T-cell (primary cell): ENCODE data around the gene LCOR. TPM values are rescaled to one million over a fixed set of nuclear protein-coding genes. Genes with fewer than 3 reads are reported as not detected.

ENCODE experiments used
- ATAC-seq, 4 experiments: fragments of 200-7000 bp in 3 of 4; fragments of 150-1000 bp in 1 of 4; cut with Tn5 transposase; replicated peaks in 1 of 4; 1 replicate in 3 of 4; 2 replicates in 1 of 4; pipeline ENCODE4 v1.10.0; 2021; ENCODE audit warnings: moderate library complexity in 3 of 4, mild to moderate bottlenecking in 2 of 4, moderate number of reproducible peaks in 1 of 4
- CTCF ChIA-PET, 2 donors: fragments of 300-600 bp; sonication (Branson Sonifier 250); formaldehyde crosslinking; loops; one replicate each; lab custom pipeline; 2022; ENCODE audit warnings: antibody characterized with exemption in 2 of 2; lab: Charles Lee
- POLR2A ChIA-PET, 2 donors: fragments of 300-600 bp; sonication (Branson Sonifier 250); formaldehyde crosslinking; loops; one replicate each; lab custom pipeline; 2022; ENCODE audit warnings: antibody characterized with exemption in 2 of 2; lab: Charles Lee
- DNase-seq, 35 experiments: peaks; one replicate each; pipeline versions ENCODE4 v3.0.0 to v3.0.0-alpha.2; 2013 to 2023
- H3K27ac ChIP-seq: one replicate; pipeline ENCODE4 v1.5.1; 2013; ENCODE audit warnings: low read length
- H3K27me3 ChIP-seq, 2 experiments: replicated peaks in 1 of 2; 1 replicate in 1 of 2; 2 replicates in 1 of 2; pipeline versions ENCODE4 v1.6.1 to v1.7.0; 2013; ENCODE audit warnings: low read length in 1 of 2, mixed read lengths in 1 of 2; ENCODE audit not compliant: control insufficient read depth in 2 of 2, insufficient read depth in 2 of 2; ENCODE audit errors: extremely low read depth in 1 of 2
- H3K36me3 ChIP-seq, 2 donors: 1 replicate in 1 of 2; 2 replicates in 1 of 2; pipeline versions ENCODE4 v1.6.1 to v1.7.0; 2013; ENCODE audit warnings: low read length in 1 of 2; ENCODE audit not compliant: control insufficient read depth in 2 of 2, insufficient read depth in 1 of 2; ENCODE audit errors: extremely low read depth in 1 of 2
- H3K4me1 ChIP-seq, 2 experiments: 1 replicate in 1 of 2; 2 replicates in 1 of 2; pipeline versions ENCODE4 v1.6.1 to v1.7.0; 2013; ENCODE audit warnings: low read length in 2 of 2, mixed read lengths in 1 of 2; ENCODE audit not compliant: insufficient read depth in 2 of 2, control insufficient read depth in 1 of 2; ENCODE audit errors: extremely low read depth in 1 of 2
- H3K4me3 ChIP-seq, 2 donors: 1 replicate in 1 of 2; 2 replicates in 1 of 2; pipeline versions ENCODE4 v1.5.1 to v1.7.0; 2013; ENCODE audit warnings: mild to moderate bottlenecking in 2 of 2, low read length in 1 of 2, moderate library complexity in 1 of 2; ENCODE audit not compliant: control insufficient read depth in 1 of 2; ENCODE audit errors: extremely low read depth in 1 of 2
- H3K9me3 ChIP-seq: 2 replicates; pipeline ENCODE4 v1.7.0; 2013
- H3K27ac Mint-ChIP-seq, 2 donors: one replicate each; pipeline ENCODE4 v1.8.0; 2020 to 2021; ENCODE audit warnings: mild to moderate bottlenecking in 2 of 2, mixed read lengths in 2 of 2
- H3K27me3 Mint-ChIP-seq, 2 donors: one replicate each; pipeline ENCODE4 v1.8.0; 2021 to 2022; ENCODE audit warnings: mixed read lengths in 2 of 2
- H3K36me3 Mint-ChIP-seq: one replicate; pipeline ENCODE4 v1.8.0; 2021; ENCODE audit warnings: mixed read lengths
- H3K4me1 Mint-ChIP-seq, 3 donors: one replicate each; pipeline ENCODE4 v1.8.0; 2020 to 2022; ENCODE audit warnings: mixed read lengths in 3 of 3, mild to moderate bottlenecking in 1 of 3
- H3K4me3 Mint-ChIP-seq, 3 donors: one replicate each; pipeline ENCODE4 v1.8.0; 2020 to 2022; ENCODE audit warnings: mild to moderate bottlenecking in 3 of 3, mixed read lengths in 3 of 3, moderate library complexity in 3 of 3
- H3K9me3 Mint-ChIP-seq, 3 donors: one replicate each; pipeline ENCODE4 v1.8.0; 2020 to 2022; ENCODE audit warnings: mixed read lengths in 3 of 3
- WGBS: methylation state at CpG from one replicate; pipeline ENCODE4 v1.1.5; 2013; ENCODE audit warnings: missing lambda C conversion rate; ENCODE audit not compliant: insufficient coverage; 5-methylcytosine and 5-hydroxymethylcytosine counted together
- total RNA-seq, 35 experiments: library from RNA in 6 of 35; stranded (reverse) in 6 of 35; fragments of 120-200 nt in 1 of 35; gene quantifications; one replicate each; pipeline versions ENCODE4 v1.2.1 to v1.2.4 and lab custom pipeline; 2013 to 2026

The LCOR gene
- total RNA-seq, 5 donors from 2014 or later (not counting 1 experiment from before 2014, with no cell fraction given) = 32.0 to 67.3 (median 38.0) TPM

- 89% methylated on average over 6 of the region's 8 CpGs for WGBS
- Mint-ChIP-seq H3K4me3 (no peak overlapping the region), H3K27me3 (no peaks in the 10 kb centered on the region), H3K9me3 (no peaks in the 10 kb centered on the region), H3K36me3 (no peaks in the 10 kb centered on the region), H3K27ac (no peak overlapping the region), H3K4me1 (peaks cover 12 to 17% (median 15%) of the 10 kb centered on the region in 3 donors)
- H3K9me3 ChIP-seq = no peaks in the 10 kb centered on the region
- CTCF ChIA-PET = no interaction called here
- no peaks in the 10 kb centered on the region for H3K36me3 ChIP-seq
- no peak overlapping the region for H3K27ac ChIP-seq
- peaks cover 0 to 5% of the 10 kb centered on the region in 2 experiments for H3K27me3 ChIP-seq
- H3K4me3 ChIP-seq = no peak overlapping the region
- H3K4me1 ChIP-seq = peaks cover 0 to 9% of the 10 kb centered on the region in 2 experiments
- POLR2A ChIA-PET = no interaction called here
- ATAC-seq (no peak), DNase-seq (no peak)
Observed at GRCh38 chr10:97013983-97014382, 181.9 kb downstream of the LCOR start.

GRCh38 chr10:97015240-97015639 is 183.1 kb downstream of the LCOR start:
- Mint-ChIP-seq H3K27me3 (no peaks in the 10 kb centered on the region), H3K4me1 (peaks cover 12 to 17% (median 15%) of the 10 kb centered on the region in 3 donors), H3K9me3 (no peaks in the 10 kb centered on the region), H3K27ac (no peak overlapping the region), H3K36me3 (no peaks in the 10 kb centered on the region), H3K4me3 (no peak overlapping the region)
- H3K27me3 ChIP-seq = peaks cover 0 to 5% of the 10 kb centered on the region in 2 experiments
- H3K27ac ChIP-seq = no peak overlapping the region
- ChIA-PET POLR2A (no interaction called here), CTCF (no interaction called here)
- H3K4me3 ChIP-seq = no peak overlapping the region
- H3K4me1 ChIP-seq = peaks cover 0 to 9% of the 10 kb centered on the region in 2 experiments
- ATAC-seq (no peak), DNase-seq (no peak)
- H3K9me3 ChIP-seq = no peaks in the 10 kb centered on the region
- H3K36me3 ChIP-seq = no peaks in the 10 kb centered on the region
- no CpG with 5 or more reads among the region's 1 CpG for WGBS

GRCh38 chr10:97016728-97017473 is 184.8 kb downstream of the LCOR start:
- H3K9me3 ChIP-seq = no peaks in the 10 kb centered on the region
- H3K4me3 Mint-ChIP-seq = peak overlapping the region in 2 of 3 donors; percentile 37 to 45
- peaks cover 0 to 9% of the 10 kb centered on the region in 2 experiments for H3K4me1 ChIP-seq
- CTCF ChIA-PET = interaction anchor here in 1 of 2 donors (0.7 to 1.9 kb wide), 2 partner anchors 8 to 1569 kb away, joined by 3 to 6 read pairs; no protein-coding TSS in a partner anchor
- H3K27ac Mint-ChIP-seq = peak overlapping the region in 1 of 2 donors; percentile 59
- DNase-seq (no peak), ATAC-seq (peak in 3 of 4 experiments; percentile 17 to 70 (median 51))
- H3K4me3 ChIP-seq = no peak overlapping the region
- 0% methylated on average over 2 of the region's 15 CpGs for WGBS
- peaks cover 12 to 17% (median 15%) of the 10 kb centered on the region in 3 donors for H3K4me1 Mint-ChIP-seq
- no peaks in the 10 kb centered on the region for H3K36me3 Mint-ChIP-seq
- H3K27ac ChIP-seq = no peak overlapping the region
- no peaks in the 10 kb centered on the region for H3K27me3 Mint-ChIP-seq
- POLR2A ChIA-PET = no interaction called here
- H3K9me3 Mint-ChIP-seq = no peaks in the 10 kb centered on the region
- H3K36me3 ChIP-seq = no peaks in the 10 kb centered on the region
- peaks cover 0 to 5% of the 10 kb centered on the region in 2 experiments for H3K27me3 ChIP-seq

GRCh38 chr10:97017474-97017903 is 185.4 kb downstream of the LCOR start:
- Mint-ChIP-seq H3K27me3 (no peaks in the 10 kb centered on the region), H3K9me3 (no peaks in the 10 kb centered on the region), H3K4me3 (no peak overlapping the region), H3K4me1 (peaks cover 12 to 17% (median 15%) of the 10 kb centered on the region in 3 donors), H3K27ac (no peak overlapping the region), H3K36me3 (no peaks in the 10 kb centered on the region)
- ChIA-PET CTCF (interaction anchor here in 1 of 2 donors (0.7 to 1.9 kb wide), 2 partner anchors 8 to 1570 kb away, joined by 3 to 6 read pairs; no protein-coding TSS in a partner anchor), POLR2A (no interaction called here)
- Histone ChIP-seq H3K4me1 (peaks cover 0 to 9% of the 10 kb centered on the region in 2 experiments), H3K36me3 (no peaks in the 10 kb centered on the region), H3K4me3 (no peak overlapping the region), H3K27me3 (peaks cover 0 to 5% of the 10 kb centered on the region in 2 experiments), H3K27ac (no peak overlapping the region), H3K9me3 (no peaks in the 10 kb centered on the region)
- WGBS = 96% methylated on average over 4 of the region's 5 CpGs
- no peak for ATAC-seq
- no peak for DNase-seq

- Mint-ChIP-seq H3K36me3 (no peaks in the 10 kb centered on the region), H3K9me3 (no peaks in the 10 kb centered on the region), H3K4me1 (peaks cover 12 to 17% (median 15%) of the 10 kb centered on the region in 3 donors), H3K4me3 (no peak overlapping the region), H3K27ac (no peak overlapping the region), H3K27me3 (no peaks in the 10 kb centered on the region)
- peaks cover 0 to 5% of the 10 kb centered on the region in 2 experiments for H3K27me3 ChIP-seq
- DNase-seq (no peak), ATAC-seq (no peak)
- no peaks in the 10 kb centered on the region for H3K36me3 ChIP-seq
- peaks cover 0 to 9% of the 10 kb centered on the region in 2 experiments for H3K4me1 ChIP-seq
- no peak overlapping the region for H3K27ac ChIP-seq
- WGBS = 90% methylated on average over 11 of the region's 18 CpGs
- POLR2A ChIA-PET = no interaction called here
- CTCF ChIA-PET = no interaction called here
- H3K9me3 ChIP-seq = no peaks in the 10 kb centered on the region
- no peak overlapping the region for H3K4me3 ChIP-seq
Observed at GRCh38 chr10:97018251-97019212, 186.4 kb downstream of the LCOR start.

GRCh38 chr10:97019213-97019844 is 187.2 kb downstream of the LCOR start:
- 98% methylated on average over 8 of the region's 12 CpGs for WGBS
- no peak for ATAC-seq
- peaks cover 0 to 5% of the 10 kb centered on the region in 2 experiments for H3K27me3 ChIP-seq
- Mint-ChIP-seq H3K4me1 (peaks cover 12 to 13% (median 13%) of the 10 kb centered on the region in 3 donors), H3K27me3 (no peaks in the 10 kb centered on the region), H3K27ac (no peak overlapping the region), H3K36me3 (no peaks in the 10 kb centered on the region), H3K4me3 (no peak overlapping the region), H3K9me3 (no peaks in the 10 kb centered on the region)
- no peak overlapping the region for H3K4me3 ChIP-seq
- H3K4me1 ChIP-seq = peaks cover 0 to 9% of the 10 kb centered on the region in 2 experiments
- no peaks in the 10 kb centered on the region for H3K9me3 ChIP-seq
- no peak overlapping the region for H3K27ac ChIP-seq
- ChIA-PET POLR2A (no interaction called here), CTCF (no interaction called here)
- no peaks in the 10 kb centered on the region for H3K36me3 ChIP-seq
- no peak for DNase-seq
